Sciatic nerve (tissue), 2 donors: ENCODE measurements around the gene TTC23L. TPM values are rescaled to one million over a fixed set of nuclear protein-coding genes. Genes with fewer than 3 reads are reported as not detected.
"Not testable (repeated sequence)": the region's sequence is repeated elsewhere in the genome, so short reads cannot be mapped to it uniquely, and the experiment has no call there.

Experiments
- ATAC-seq: fragments of 200-7000 bp; cut with Tn5 transposase; one replicate; pipeline ENCODE4 v1.9.1; 2020; ENCODE audit warnings: mild to moderate bottlenecking, moderate library complexity
- DNase-seq: peaks from one replicate; pipeline ENCODE4 v3.0.0-alpha.2; 2020; ENCODE audit warnings: low spot score
- intact Hi-C: fragments of 100-400 bp; cut with DNase I; formaldehyde crosslinking; loops from one replicate; pipeline ENCODE4 v1.14.2; 2022
- total RNA-seq: library from RNA; stranded (reverse); fragmentation: NEBNext Ultra II Directional; extraction: Animal tissue kit (Norgen Biotek cat#: 25700); gene quantifications from one replicate; pipeline ENCODE4 v1.2.1, GENCODE V29; 2021
- donor health status: DM: no; HTN: no; CAD: no.
- donor health status: DM: no; HTN: no; CAD: no.

Gene TTC23L
- total RNA-seq, 1 donor from 2014 or later: 5.9 TPM

GRCh38 chr5:34830827-34831226 lies 8.1 kb upstream of the TTC23L start:
- DNase-seq, intact Hi-C loops: not testable (repeated sequence)

GRCh38 chr5:34831303-34831702 lies 7.7 kb upstream of the TTC23L start:
- intact Hi-C loops: no loop called here
- ATAC-seq (no peak), DNase-seq (no peak)

More at GRCh38 chr5:34830827-34831226, 8.1 kb upstream of the TTC23L start:
- not testable (repeated sequence) for ATAC-seq

DNA sequence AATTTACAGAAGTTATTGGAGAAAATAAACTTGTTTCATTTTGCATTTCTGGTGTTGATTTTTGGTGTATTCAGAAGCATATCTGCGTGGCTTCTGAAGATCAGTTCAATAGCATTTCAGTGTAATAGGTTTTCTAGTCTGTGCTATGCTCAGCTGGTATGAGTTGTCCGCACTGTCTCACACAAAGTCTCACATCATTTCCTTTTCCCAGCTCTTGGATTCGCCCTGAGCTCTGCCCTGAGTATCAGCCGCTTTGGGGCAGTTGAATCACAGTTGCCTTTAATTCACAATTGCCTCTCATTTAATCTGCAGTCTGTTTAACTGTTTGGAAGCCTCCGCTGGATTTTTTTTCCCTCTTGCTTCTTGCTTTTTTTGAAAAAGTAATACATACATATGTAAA lies 6.4 kb upstream of the TTC23L start:
- ATAC-seq: no peak
- DNase-seq: no peak
- intact Hi-C loops: no loop called here

DNA sequence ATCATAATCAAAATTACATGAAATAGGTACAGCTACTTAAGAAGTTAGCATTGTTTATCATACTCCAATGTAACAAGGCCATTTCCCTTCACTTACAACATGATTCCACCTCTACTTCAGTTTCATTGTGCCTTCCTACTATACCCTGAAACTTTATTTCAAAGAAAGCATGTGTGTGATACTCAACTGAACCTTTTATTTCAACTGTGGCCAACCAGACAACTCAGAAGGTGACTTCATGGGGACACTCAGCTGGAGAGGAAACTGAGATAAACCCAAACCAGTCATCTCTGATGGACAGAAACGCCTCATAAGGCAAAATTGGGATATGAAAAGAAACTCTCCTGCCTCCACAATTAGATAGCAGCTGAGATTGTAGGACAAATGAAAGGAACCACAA lies 5.9 kb upstream of the TTC23L start:
- intact Hi-C loops: no loop called here
- ATAC-seq (no peak), DNase-seq (no peak)

GRCh38 chr5:34833976-34834793 lies 4.8 kb upstream of the TTC23L start:
- no peak for DNase-seq
- intact Hi-C loops: no loop called here
- ATAC-seq: peak; percentile 80

- ATAC-seq (no peak), DNase-seq (no peak)
- intact Hi-C loops: no loop called here
These were observed 4.2 kb upstream of the TTC23L start for GRCh38 chr5:34834794-34835089.

DNA sequence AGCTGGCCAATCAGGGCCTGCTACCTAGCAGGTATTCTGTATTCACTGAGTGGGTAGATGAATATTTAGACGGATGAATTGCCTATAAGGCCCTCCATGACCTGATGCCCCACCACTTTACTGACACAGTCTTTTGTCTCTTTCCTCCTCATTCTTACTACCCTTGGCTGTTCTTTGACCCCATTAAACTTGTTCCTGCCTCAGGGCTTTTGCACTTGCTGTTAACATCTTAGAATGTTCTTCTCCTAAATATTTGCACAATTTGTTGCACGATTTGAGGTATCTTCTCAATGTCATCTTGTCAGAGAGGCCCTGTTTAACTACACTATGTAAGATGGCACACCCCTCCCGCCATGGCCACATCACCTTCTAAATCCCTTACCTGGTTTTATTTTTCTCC lies 3.3 kb upstream of the TTC23L start:
- intact Hi-C loops: no loop called here
- ATAC-seq (no peak), DNase-seq (no peak)

DNA sequence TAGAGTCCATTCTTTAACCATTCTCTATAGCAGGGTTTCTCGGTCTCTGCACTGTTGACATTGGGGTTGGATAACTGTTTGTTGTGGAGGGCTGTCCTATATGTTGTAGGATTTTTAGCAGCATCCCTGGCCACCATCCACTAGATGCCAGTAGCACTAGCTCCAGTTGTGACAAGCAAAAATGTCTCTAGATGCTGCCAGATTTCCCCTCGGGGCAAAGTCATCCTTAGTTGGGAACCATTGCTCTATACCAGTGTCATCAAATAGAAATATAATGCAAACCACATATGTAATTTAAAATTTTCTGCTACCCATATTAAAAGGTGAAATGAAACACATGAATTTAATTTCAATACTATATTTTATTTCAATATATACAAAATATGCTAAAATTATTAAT lies 2.9 kb downstream of the TTC23L start:
- DNase-seq (no peak), ATAC-seq (no peak)
- intact Hi-C loops: no loop called here

GRCh38 chr5:34842554-34842953 lies 3.6 kb downstream of the TTC23L start:
- no peak for ATAC-seq
- intact Hi-C loops: no loop called here
- no peak for DNase-seq

DNA sequence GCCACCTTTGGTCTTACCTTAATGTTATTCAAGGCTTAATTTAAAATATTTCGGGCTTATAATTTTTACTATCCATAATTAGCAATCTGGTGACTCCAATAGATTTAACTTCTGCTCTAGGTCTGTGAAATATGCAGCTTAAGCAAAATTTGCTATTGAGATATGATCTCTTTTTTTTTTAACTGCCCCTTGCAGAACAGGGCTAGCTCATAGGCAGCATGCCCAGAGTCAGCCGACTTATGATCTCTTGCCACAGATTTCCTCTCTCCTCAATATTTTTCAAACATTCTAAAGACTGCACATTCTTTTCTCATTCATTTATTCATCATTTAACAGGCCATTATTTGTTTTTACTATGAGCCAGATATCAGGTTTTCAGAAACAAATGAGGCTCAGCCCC lies 4.5 kb downstream of the TTC23L start:
- intact Hi-C loops: no loop called here
- DNase-seq (no peak), ATAC-seq (peak; percentile 16)

DNA sequence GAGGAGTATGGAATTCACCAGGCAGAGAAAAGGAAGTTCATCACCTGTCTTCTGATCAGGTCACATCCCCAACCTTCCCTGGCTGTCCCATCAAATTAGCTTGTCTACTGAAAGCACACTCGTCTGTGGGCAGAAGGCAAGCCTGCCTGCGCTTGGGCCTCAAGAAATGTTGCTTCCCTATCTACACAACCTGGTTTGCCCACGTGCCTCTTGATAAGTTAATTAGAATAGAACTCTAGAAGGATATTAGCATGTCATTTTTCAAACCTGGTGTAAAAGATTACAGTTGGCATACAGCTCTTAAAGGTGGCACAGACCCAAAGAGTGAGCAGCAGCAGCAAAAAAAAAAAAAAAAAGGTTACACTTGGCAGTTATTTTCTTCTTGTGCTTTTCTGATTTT lies 5.1 kb downstream of the TTC23L start:
- DNase-seq (no peak), ATAC-seq (peak; percentile 8)
- intact Hi-C loops: no loop called here

- DNase-seq (no peak), ATAC-seq (no peak)
- intact Hi-C loops: no loop called here
These were observed 6.0 kb downstream of the TTC23L start for GRCh38 chr5:34844999-34845398.

GRCh38 chr5:34847056-34847455 lies 8.1 kb downstream of the TTC23L start:
- DNase-seq: no peak
- ATAC-seq: no peak
- intact Hi-C loops: no loop called here

DNA sequence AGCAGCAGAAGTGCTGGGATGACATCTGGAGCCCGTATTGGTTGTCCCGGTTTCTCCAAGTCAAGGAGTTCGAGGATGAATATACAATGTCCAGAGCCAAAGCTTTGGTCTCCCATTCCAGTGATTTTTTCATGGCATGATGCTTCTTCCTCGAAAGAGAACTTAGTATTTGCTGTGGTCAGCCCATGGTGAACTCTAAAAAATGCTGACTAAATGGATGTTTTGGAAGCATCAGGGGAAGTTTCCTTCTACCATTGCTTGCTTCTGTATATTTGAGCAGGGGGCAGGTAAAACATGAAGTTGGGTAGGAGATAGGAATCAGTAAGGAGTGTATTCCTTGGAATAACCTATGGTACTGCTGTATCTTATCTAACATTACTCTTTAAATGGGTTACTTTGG lies 8.6 kb downstream of the TTC23L start:
- ATAC-seq (no peak), DNase-seq (no peak)
- intact Hi-C loops: no loop called here

- no peak for ATAC-seq
- no peak for DNase-seq
- intact Hi-C loops: no loop called here
These were observed 9.3 kb downstream of the TTC23L start for GRCh38 chr5:34848230-34848629.

DNA sequence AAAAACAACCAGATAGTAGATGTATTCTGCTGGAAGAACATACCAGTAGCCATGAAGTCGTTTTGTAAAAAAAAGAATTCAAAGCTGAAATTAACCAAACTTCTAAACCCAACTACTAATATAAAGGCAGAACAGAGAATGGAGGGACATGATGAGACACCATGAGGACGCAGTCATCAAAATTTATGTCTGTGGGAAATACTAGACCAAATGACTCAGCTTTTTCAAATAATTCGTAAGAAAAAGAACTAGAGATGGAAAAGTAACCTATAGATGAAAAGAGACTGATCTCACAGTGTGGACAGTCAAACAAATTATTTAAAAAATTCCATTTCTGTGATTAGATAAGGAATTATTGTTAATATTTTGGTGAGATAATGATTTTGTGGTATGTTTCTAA lies 10.3 kb downstream of the TTC23L start:
- ATAC-seq (no peak), DNase-seq (no peak)
- intact Hi-C loops: no loop called here

GRCh38 chr5:34854459-34855174 lies 15.7 kb downstream of the TTC23L start:
- DNase-seq: no peak
- ATAC-seq: no peak
- intact Hi-C loops: no loop called here

GRCh38 chr5:34857161-34857560 lies 18.2 kb downstream of the TTC23L start:
- DNase-seq (no peak), ATAC-seq (peak; percentile 88)
- intact Hi-C loops: no loop called here

DNA sequence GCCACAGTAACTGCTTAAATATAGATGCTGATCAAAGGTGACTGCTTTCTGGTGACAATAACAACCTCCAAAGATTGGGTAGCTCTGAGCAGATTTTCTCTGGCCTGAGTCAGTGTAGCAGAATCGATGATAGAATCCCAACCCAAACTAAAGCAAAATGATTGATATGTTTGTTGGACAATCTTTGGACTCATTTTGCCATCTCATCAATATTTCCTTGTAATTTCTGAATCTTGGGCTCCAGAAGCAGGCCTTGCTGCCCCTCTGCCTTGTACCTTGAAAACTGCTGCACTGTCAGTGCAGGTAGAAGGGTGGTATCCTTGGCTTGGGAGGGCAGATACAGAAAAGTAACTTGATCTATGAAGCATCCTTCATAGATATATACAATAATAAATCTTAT lies 18.9 kb downstream of the TTC23L start:
- intact Hi-C loops: no loop called here
- ATAC-seq (no peak), DNase-seq (no peak)

GRCh38 chr5:34858790-34859189 lies 19.8 kb downstream of the TTC23L start:
- no peak for DNase-seq
- ATAC-seq: no peak
- intact Hi-C loops: no loop called here

GRCh38 chr5:34859253-34859652 lies 20.3 kb downstream of the TTC23L start:
- no peak for ATAC-seq
- no peak for DNase-seq
- intact Hi-C loops: no loop called here
